GM12874 (cell line): ENCODE results near the gene USH1C.

Source experiments
- CTCF ChIP-seq: IDR thresholded peaks from 2 replicates; pipeline ENCODE4 v1.5.1; 2011; ENCODE audit warnings: low read depth, mild to moderate bottlenecking, control low read depth, low read length, moderate library complexity; ENCODE audit not compliant: insufficient read depth

The USH1C gene

GRCh38 chr11:17528906-17529843, 15.0 kb downstream of the USH1C start:
- no peak for TF ChIP-seq CTCF

GRCh38 chr11:17528181-17528691, 16.0 kb downstream of the USH1C start:
- peak; percentile 73 for TF ChIP-seq CTCF

- no peak for TF ChIP-seq CTCF
Observed at GRCh38 chr11:17527628-17527995, 16.6 kb downstream of the USH1C start.

- TF ChIP-seq CTCF, result no peak
Observed at GRCh38 chr11:17526931-17527627, 17.1 kb downstream of the USH1C start.

- no peak for TF ChIP-seq CTCF
Observed at GRCh38 chr11:17526326-17526725, 17.9 kb downstream of the USH1C start.

- no peak for TF ChIP-seq CTCF
Observed at GRCh38 chr11:17525570-17525969, 18.6 kb downstream of the USH1C start.

GRCh38 chr11:17524221-17524620, 20.0 kb downstream of the USH1C start:
- no peak for TF ChIP-seq CTCF
